ENCODE measurements around the gene ZNF415. TPM values are rescaled to one million over a fixed set of nuclear protein-coding genes. Genes with fewer than 3 reads are reported as not detected.

ZNF415 gene
- total RNA-seq: 1 to 10 TPM; 3.2 to 3.3 TPM

GRCh38 chr19:53132141-53132991, at the start of gene ZNF415:
ZNF415 (minus strand) TSS chr19:53132910; CDS start chr19:53122676, 10,234 bp downstream.
- Mint-ChIP-seq H3K9me3 (ENCODE audit: low read depth) (peaks cover 35% of the 10 kb centered on the region), H3K4me3 (peak within 1 kb of the TSS; percentile 75), H3K36me3 (ENCODE audit: low read depth) (peaks cover 30% of the 10 kb centered on the region), H3K4me1 (peaks cover 20% of the 10 kb centered on the region), H3K27ac (peak within 1 kb of the TSS; percentile 68), H3K27me3 (peaks cover 10% of the 10 kb centered on the region)
- peak; percentile 94 for ATAC-seq
- intact Hi-C loops (cut with DNase I, micrococcal nuclease): loop anchor here in 1 of 2 experiments (1.0 kb wide), 1 partner anchor 27 kb away; the partner anchor contains the start of gene ZNF347
- ChIA-PET POLR2A (no interaction called here), CTCF (no interaction called here)
- DNase-seq: peak; percentile 89

- ATAC-seq: no peak
- POLR2A ChIA-PET: no interaction called here
- H3K9me3 Mint-ChIP-seq (ENCODE audit: low read depth): peaks cover 22% of the 10 kb centered on the region
- DNase-seq: no peak
- peaks cover 61% of the 10 kb centered on the region for H3K36me3 Mint-ChIP-seq (ENCODE audit: low read depth)
- H3K27ac Mint-ChIP-seq: no peak overlapping the region
- CTCF ChIA-PET: no interaction called here
- no peaks in the 10 kb centered on the region for H3K4me1 Mint-ChIP-seq
- no peaks in the 10 kb centered on the region for H3K27me3 Mint-ChIP-seq
- H3K4me3 Mint-ChIP-seq: no peak overlapping the region
- intact Hi-C loops (cut with DNase I, micrococcal nuclease): no loop called here
Measured at GRCh38 chr19:53182202-53182601, 49.5 kb upstream of the ZNF415 start.

GRCh38 chr19:53177986-53178385, 45.3 kb upstream of the ZNF415 start:
- no peak overlapping the region for H3K4me3 Mint-ChIP-seq
- no peaks in the 10 kb centered on the region for H3K4me1 Mint-ChIP-seq
- H3K9me3 Mint-ChIP-seq (ENCODE audit: low read depth): peaks cover 33% of the 10 kb centered on the region
- CTCF ChIA-PET: no interaction called here
- intact Hi-C loops (cut with DNase I, micrococcal nuclease): no loop called here
- no peak overlapping the region for H3K27ac Mint-ChIP-seq
- POLR2A ChIA-PET: no interaction called here
- DNase-seq: no peak
- peaks cover 72% of the 10 kb centered on the region for H3K36me3 Mint-ChIP-seq (ENCODE audit: low read depth)
- no peaks in the 10 kb centered on the region for H3K27me3 Mint-ChIP-seq
- ATAC-seq: no peak

- H3K9me3 Mint-ChIP-seq (ENCODE audit: low read depth): peaks cover 31% of the 10 kb centered on the region
- H3K27ac Mint-ChIP-seq: no peak overlapping the region
- ATAC-seq (no peak), DNase-seq (no peak)
- intact Hi-C loops (cut with DNase I, micrococcal nuclease): no loop called here
- no peak overlapping the region for H3K4me3 Mint-ChIP-seq
- POLR2A ChIA-PET: no interaction called here
- H3K36me3 Mint-ChIP-seq (ENCODE audit: low read depth): peaks cover 53% of the 10 kb centered on the region
- H3K27me3 Mint-ChIP-seq: no peaks in the 10 kb centered on the region
- no peaks in the 10 kb centered on the region for H3K4me1 Mint-ChIP-seq
- CTCF ChIA-PET: interaction anchor here (0.7 kb wide), 1 partner anchor 96 kb away, joined by 3 read pairs; no protein-coding TSS in a partner anchor
Measured at GRCh38 chr19:53172889-53173288, 40.2 kb upstream of the ZNF415 start.

GRCh38 chr19:53165691-53166091, 33.0 kb upstream of the ZNF415 start:
- Mint-ChIP-seq H3K4me1 (no peaks in the 10 kb centered on the region), H3K27ac (no peak overlapping the region), H3K4me3 (no peak overlapping the region), H3K27me3 (no peaks in the 10 kb centered on the region), H3K9me3 (ENCODE audit: low read depth) (peaks cover 37% of the 10 kb centered on the region), H3K36me3 (ENCODE audit: low read depth) (peaks cover 48% of the 10 kb centered on the region)
- ChIA-PET CTCF (no interaction called here), POLR2A (no interaction called here)
- DNase-seq (no peak), ATAC-seq (no peak)
- intact Hi-C loops (cut with DNase I, micrococcal nuclease): no loop called here

GRCh38 chr19:53161123-53161522, 28.4 kb upstream of the ZNF415 start:
- Mint-ChIP-seq H3K27me3 (no peaks in the 10 kb centered on the region), H3K4me1 (peaks cover 14% of the 10 kb centered on the region), H3K36me3 (ENCODE audit: low read depth) (peaks cover 48% of the 10 kb centered on the region), H3K27ac (no peak overlapping the region), H3K4me3 (no peak overlapping the region), H3K9me3 (ENCODE audit: low read depth) (peaks cover 46% of the 10 kb centered on the region)
- intact Hi-C loops (cut with DNase I, micrococcal nuclease): no loop called here
- ChIA-PET CTCF (no interaction called here), POLR2A (no interaction called here)
- ATAC-seq (no peak), DNase-seq (no peak)

- peaks cover 39% of the 10 kb centered on the region for H3K9me3 Mint-ChIP-seq (ENCODE audit: low read depth)
- H3K27me3 Mint-ChIP-seq: no peaks in the 10 kb centered on the region
- H3K4me3 Mint-ChIP-seq: no peak overlapping the region
- ATAC-seq (no peak), DNase-seq (no peak)
- ChIA-PET CTCF (no interaction called here), POLR2A (no interaction called here)
- no peak overlapping the region for H3K27ac Mint-ChIP-seq
- H3K4me1 Mint-ChIP-seq: peaks cover 14% of the 10 kb centered on the region
- intact Hi-C loops (cut with DNase I, micrococcal nuclease): no loop called here
- peaks cover 48% of the 10 kb centered on the region for H3K36me3 Mint-ChIP-seq (ENCODE audit: low read depth)
Measured at GRCh38 chr19:53160350-53160749, 27.6 kb upstream of the ZNF415 start.

GRCh38 chr19:53158119-53158656, 25.5 kb upstream of the ZNF415 start:
- DNase-seq (peak; percentile 64), ATAC-seq (peak; percentile 36)
- Mint-ChIP-seq H3K9me3 (ENCODE audit: low read depth) (peaks cover 39% of the 10 kb centered on the region), H3K27ac (peak overlapping the region; percentile 74), H3K27me3 (no peaks in the 10 kb centered on the region), H3K36me3 (ENCODE audit: low read depth) (peaks cover 57% of the 10 kb centered on the region), H3K4me1 (peaks cover 14% of the 10 kb centered on the region), H3K4me3 (peak overlapping the region; percentile 72)
- POLR2A ChIA-PET: interaction anchor here (0.6 to 0.7 kb wide), 2 partner anchors 213 to 961 kb away, joined by 3 read pairs; no protein-coding TSS in a partner anchor
- CTCF ChIA-PET: no interaction called here
- intact Hi-C loops (cut with DNase I, micrococcal nuclease): loop anchor here (2.0 kb wide), 2 partner anchors 55 to 301 kb away; partner anchors contain the start of genes ZNF160 (in 1 of the 2) and ZNF468 (in 1 of the 2)

GRCh38 chr19:53157626-53158025, 24.9 kb upstream of the ZNF415 start:
- peaks cover 43% of the 10 kb centered on the region for H3K9me3 Mint-ChIP-seq (ENCODE audit: low read depth)
- peaks cover 61% of the 10 kb centered on the region for H3K36me3 Mint-ChIP-seq (ENCODE audit: low read depth)
- intact Hi-C loops (cut with DNase I, micrococcal nuclease): loop anchor here (2.0 kb wide), 2 partner anchors 55 to 301 kb away; partner anchors contain the start of genes ZNF160 (in 1 of the 2) and ZNF468 (in 1 of the 2)
- ATAC-seq (no peak), DNase-seq (no peak)
- CTCF ChIA-PET: no interaction called here
- H3K27ac Mint-ChIP-seq: peak overlapping the region; percentile 74
- H3K4me1 Mint-ChIP-seq: peaks cover 14% of the 10 kb centered on the region
- no peaks in the 10 kb centered on the region for H3K27me3 Mint-ChIP-seq
- POLR2A ChIA-PET: no interaction called here
- peak overlapping the region; percentile 72 for H3K4me3 Mint-ChIP-seq

GRCh38 chr19:53156850-53157249, 24.1 kb upstream of the ZNF415 start:
- H3K27ac Mint-ChIP-seq: no peak overlapping the region
- no peak for ATAC-seq
- H3K36me3 Mint-ChIP-seq (ENCODE audit: low read depth): peaks cover 66% of the 10 kb centered on the region
- H3K9me3 Mint-ChIP-seq (ENCODE audit: low read depth): peaks cover 43% of the 10 kb centered on the region
- intact Hi-C loops (cut with DNase I, micrococcal nuclease): no loop called here
- ChIA-PET CTCF (no interaction called here), POLR2A (no interaction called here)
- peak overlapping the region; percentile 72 for H3K4me3 Mint-ChIP-seq
- H3K4me1 Mint-ChIP-seq: peaks cover 14% of the 10 kb centered on the region
- no peaks in the 10 kb centered on the region for H3K27me3 Mint-ChIP-seq
- no peak for DNase-seq

- intact Hi-C loops (cut with DNase I, micrococcal nuclease): no loop called here
- no peaks in the 10 kb centered on the region for H3K27me3 Mint-ChIP-seq
Measured at GRCh38 chr19:53147645-53148044, 14.9 kb upstream of the ZNF415 start.

GRCh38 chr19:53140351-53140750, 7.6 kb upstream of the ZNF415 start:
- Mint-ChIP-seq H3K4me1 (no peaks in the 10 kb centered on the region), H3K36me3 (ENCODE audit: low read depth) (peaks cover 65% of the 10 kb centered on the region), H3K27ac (no peak overlapping the region), H3K27me3 (no peaks in the 10 kb centered on the region), H3K9me3 (ENCODE audit: low read depth) (peaks cover 53% of the 10 kb centered on the region), H3K4me3 (no peak overlapping the region)
- intact Hi-C loops (cut with DNase I, micrococcal nuclease): no loop called here
- ATAC-seq: no peak
- no peak for DNase-seq
- ChIA-PET POLR2A (no interaction called here), CTCF (no interaction called here)

More at GRCh38 chr19:53147645-53148044, 14.9 kb upstream of the ZNF415 start:
- peaks cover 44% of the 10 kb centered on the region for H3K9me3 Mint-ChIP-seq (ENCODE audit: low read depth)
- peaks cover 90% of the 10 kb centered on the region for H3K36me3 Mint-ChIP-seq (ENCODE audit: low read depth)
- DNase-seq (no peak), ATAC-seq (no peak)
- POLR2A ChIA-PET: no interaction called here
- CTCF ChIA-PET: no interaction called here
- H3K4me1 Mint-ChIP-seq: no peaks in the 10 kb centered on the region
- no peak overlapping the region for H3K27ac Mint-ChIP-seq
- no peak overlapping the region for H3K4me3 Mint-ChIP-seq
